ENCODE data around the gene PCDHGB5.
A peak's percentile ranks its signal among the peaks of the same experiment; 100 is the strongest.
"Not testable (repeated sequence)": the region's sequence is repeated elsewhere in the genome, so short reads cannot be mapped to it uniquely, and the experiment has no call there.

PCDHGB5 gene

DNA sequence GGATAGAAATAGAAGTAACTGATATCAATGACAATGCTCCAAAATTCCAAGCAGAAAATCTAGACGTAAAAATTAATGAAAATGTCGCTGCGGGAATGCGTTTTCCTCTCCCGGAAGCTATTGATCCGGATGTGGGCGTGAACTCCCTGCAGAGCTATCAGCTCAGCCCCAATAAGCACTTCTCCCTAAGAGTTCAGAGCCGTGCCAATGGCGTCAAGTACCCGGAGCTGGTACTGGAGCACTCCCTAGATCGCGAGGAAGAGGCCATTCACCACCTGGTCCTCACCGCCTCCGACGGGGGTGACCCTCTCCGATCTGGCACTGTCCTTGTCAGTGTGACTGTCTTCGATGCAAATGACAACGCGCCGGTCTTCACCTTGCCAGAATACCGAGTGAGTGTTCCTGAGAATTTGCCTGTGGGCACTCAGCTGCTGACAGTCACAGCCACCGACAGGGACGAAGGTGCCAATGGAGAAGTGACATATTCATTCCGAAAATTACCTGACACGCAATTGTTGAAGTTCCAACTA lies 15.9 kb downstream of the PCDHGB5 start:
- DNase-seq, result no peak

- not testable (repeated sequence) for DNase-seq
Observed at GRCh38 chr5:141414548-141415274, 17.0 kb downstream of the PCDHGB5 start.

- DNase-seq, result not testable (repeated sequence)
Observed at GRCh38 chr5:141415275-141415618, 17.5 kb downstream of the PCDHGB5 start.

DNA sequence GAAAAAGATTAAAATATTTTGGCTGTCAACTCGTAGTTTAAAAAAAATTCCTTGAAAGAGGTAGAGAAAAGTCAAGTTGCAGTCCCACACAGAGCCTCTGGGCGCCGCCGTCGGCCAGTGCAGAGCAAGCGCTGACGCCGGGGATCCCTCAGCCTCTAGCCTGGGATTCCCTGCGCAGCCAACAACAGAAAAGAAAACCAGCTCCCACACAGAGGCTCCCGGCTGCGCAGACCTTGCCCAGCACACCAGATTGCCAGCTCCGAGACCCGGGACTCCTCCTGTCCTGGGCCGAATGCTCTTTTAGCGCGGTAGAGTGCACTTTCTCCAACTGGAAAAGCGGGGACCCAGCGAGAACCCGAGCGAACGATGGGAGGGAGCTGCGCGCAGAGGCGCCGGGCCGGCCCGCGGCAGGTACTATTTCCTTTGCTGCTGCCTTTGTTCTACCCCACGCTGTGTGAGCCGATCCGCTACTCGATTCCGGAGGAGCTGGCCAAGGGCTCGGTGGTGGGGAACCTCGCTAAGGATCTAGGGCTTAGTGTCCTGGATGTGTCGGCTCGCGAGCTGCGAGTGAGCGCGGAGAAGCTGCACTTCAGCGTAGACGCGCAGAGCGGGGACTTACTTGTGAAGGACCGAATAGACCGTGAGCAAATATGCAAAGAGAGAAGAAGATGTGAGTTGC lies 19.9 kb downstream of the PCDHGB5 start, which contains the start of gene PCDHGB7:
Gene PCDHGB7 (plus strand): TSS at position 184 of the 679 bp plus-strand sequence. CDS start 183 bp downstream, at position 367.
- peak; percentile 58 to 73 for DNase-seq

DNA sequence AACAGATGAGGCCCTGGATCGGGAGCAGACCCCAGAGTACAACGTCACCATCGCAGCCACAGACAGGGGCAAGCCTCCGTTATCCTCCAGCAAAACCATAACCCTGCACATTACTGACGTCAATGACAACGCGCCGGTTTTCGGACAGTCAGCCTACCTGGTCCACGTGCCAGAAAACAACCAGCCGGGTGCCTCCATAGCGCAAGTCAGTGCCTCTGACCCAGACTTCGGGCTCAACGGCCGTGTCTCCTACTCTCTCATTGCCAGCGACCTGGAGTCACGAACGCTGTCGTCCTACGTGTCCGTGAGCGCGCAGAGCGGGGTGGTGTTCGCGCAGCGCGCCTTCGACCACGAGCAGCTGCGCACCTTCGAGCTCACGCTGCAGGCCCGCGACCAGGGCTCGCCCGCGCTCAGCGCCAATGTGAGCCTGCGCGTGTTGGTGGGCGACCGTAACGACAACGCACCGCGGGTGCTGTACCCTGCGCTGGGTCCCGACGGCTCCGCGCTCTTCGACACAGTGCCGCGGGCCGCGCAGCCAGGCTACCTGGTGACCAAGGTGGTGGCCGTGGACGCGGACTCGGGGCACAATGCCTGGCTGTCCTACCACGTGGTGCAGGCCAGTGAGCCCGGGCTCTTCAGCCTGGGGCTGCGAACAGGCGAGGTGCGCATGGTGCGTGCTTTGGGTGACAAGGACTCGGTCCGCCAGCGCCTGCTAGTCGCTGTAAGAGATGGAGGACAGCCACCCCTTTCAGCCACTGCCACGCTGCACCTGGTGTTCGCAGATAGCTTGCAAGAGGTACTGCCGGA lies 21.5 kb downstream of the PCDHGB5 start:
- DNase-seq, result no peak

GRCh38 chr5:141420855-141421488 lies 23.2 kb downstream of the PCDHGB5 start, which contains the start of gene PCDHGA11:
Gene PCDHGA11, plus strand, starts transcription at chr5:141421051. Its CDS starts 177 bp downstream, at chr5:141421228.
- DNase-seq, result no peak

GRCh38 chr5:141421489-141421855 lies 23.7 kb downstream of the PCDHGB5 start:
- DNase-seq, result no peak

DNA sequence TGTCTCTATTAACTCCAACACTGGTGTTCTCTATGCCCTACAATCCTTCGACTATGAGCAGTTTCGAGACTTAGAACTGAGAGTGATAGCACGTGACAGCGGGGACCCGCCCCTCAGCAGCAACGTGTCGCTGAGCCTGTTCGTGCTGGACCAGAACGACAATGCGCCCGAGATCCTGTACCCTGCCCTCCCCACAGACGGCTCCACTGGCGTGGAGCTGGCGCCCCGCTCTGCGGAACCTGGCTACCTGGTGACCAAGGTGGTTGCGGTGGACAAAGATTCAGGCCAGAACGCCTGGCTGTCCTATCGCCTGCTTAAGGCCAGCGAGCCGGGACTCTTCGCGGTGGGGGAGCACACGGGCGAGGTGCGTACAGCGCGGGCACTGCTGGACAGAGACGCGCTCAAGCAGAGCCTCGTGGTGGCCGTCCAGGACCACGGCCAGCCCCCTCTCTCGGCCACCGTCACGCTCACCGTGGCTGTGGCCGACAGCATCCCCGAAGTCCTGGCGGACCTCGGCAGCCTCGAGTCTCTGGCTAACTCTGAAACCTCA lies 25.1 kb downstream of the PCDHGB5 start:
- DNase-seq, result no peak

- no peak for DNase-seq
Observed at GRCh38 chr5:141427783-141428426, 30.2 kb downstream of the PCDHGB5 start.

- no peak for DNase-seq
Observed at GRCh38 chr5:141430332-141431113, 32.8 kb downstream of the PCDHGB5 start, which contains the start of gene PCDHGA12. Gene PCDHGA12, plus strand, starts transcription at chr5:141430507. Its CDS starts 253 bp downstream, at chr5:141430760.

DNA sequence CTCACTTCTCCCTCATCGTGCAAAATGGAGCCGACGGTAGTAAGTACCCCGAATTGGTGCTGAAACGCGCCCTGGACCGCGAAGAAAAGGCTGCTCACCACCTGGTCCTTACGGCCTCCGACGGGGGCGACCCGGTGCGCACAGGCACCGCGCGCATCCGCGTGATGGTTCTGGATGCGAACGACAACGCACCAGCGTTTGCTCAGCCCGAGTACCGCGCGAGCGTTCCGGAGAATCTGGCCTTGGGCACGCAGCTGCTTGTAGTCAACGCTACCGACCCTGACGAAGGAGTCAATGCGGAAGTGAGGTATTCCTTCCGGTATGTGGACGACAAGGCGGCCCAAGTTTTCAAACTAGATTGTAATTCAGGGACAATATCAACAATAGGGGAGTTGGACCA lies 33.5 kb downstream of the PCDHGB5 start:
- DNase-seq, result no peak

- DNase-seq, result not testable (repeated sequence)
Observed at GRCh38 chr5:141432308-141432707, 34.6 kb downstream of the PCDHGB5 start.

DNA sequence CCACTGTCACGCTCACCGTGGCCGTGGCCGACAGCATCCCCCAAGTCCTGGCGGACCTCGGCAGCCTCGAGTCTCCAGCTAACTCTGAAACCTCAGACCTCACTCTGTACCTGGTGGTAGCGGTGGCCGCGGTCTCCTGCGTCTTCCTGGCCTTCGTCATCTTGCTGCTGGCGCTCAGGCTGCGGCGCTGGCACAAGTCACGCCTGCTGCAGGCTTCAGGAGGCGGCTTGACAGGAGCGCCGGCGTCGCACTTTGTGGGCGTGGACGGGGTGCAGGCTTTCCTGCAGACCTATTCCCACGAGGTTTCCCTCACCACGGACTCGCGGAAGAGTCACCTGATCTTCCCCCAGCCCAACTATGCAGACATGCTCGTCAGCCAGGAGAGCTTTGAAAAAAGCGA lies 35.0 kb downstream of the PCDHGB5 start:
- not testable (repeated sequence) for DNase-seq

GRCh38 chr5:141434006-141434405 lies 36.3 kb downstream of the PCDHGB5 start:
- no peak for DNase-seq

GRCh38 chr5:141437221-141437620 lies 39.5 kb downstream of the PCDHGB5 start:
- no peak for DNase-seq

GRCh38 chr5:141439411-141440141 lies 41.8 kb downstream of the PCDHGB5 start:
- DNase-seq, result no peak

- no peak for DNase-seq
Observed at GRCh38 chr5:141440341-141440740, 42.6 kb downstream of the PCDHGB5 start.

DNA sequence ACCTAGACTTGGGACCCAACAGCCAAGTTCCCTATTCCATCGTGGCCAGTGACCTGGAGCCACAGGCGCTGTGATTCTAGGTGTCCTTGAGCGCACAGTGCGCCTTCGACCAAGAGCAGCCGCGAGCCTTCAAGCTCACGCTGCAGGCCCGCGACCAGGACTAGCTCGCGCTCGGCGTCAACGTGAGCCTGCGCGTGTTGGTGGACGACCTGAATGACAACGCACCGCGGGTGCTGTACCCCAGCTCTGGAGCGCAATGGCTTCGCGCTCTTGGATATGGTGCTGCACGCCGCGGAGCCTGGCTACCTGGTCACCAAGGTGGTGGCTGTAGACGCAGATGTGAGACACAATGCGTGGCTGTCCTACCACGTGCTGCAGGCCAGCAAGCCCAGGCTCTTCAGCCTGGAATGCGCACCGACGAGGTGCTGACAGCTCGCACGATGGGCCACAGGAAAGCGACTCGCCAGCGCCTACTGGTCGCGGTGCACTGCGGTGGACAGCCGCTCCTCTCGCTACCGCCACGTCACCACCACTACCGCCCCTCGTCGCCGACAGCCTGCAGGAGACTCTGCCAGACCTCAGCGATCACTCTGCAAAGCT lies 43.9 kb downstream of the PCDHGB5 start:
- no peak for DNase-seq
